Liver (tissue), 9 donors: Measurements from ENCODE around the gene SKOR1. TPM values are rescaled to one million over a fixed set of nuclear protein-coding genes. Genes with fewer than 3 reads are reported as not detected.

Source experiments
- DNase-seq: peaks from one replicate; pipeline ENCODE4 v3.0.0-alpha.2; 2017; ENCODE audit warnings: low spot score
- H3K27ac ChIP-seq, 2 donors: one replicate each; pipeline ENCODE4 v1.7.0; 2013; ENCODE audit warnings: inconsistent platforms in 2 of 2, low read length in 2 of 2, control low read depth in 1 of 2, low read depth in 1 of 2, mild to moderate bottlenecking in 1 of 2
- H3K27me3 ChIP-seq, 4 donors: one replicate each; pipeline versions ENCODE4 v1.6.1 to v1.7.0; 2013; ENCODE audit warnings: low read length in 3 of 4, inconsistent platforms in 1 of 4, mild to moderate bottlenecking in 1 of 4, moderate library complexity in 1 of 4; ENCODE audit not compliant: control insufficient read depth in 4 of 4, insufficient read depth in 4 of 4
- H3K36me3 ChIP-seq, 4 donors: one replicate each; pipeline versions ENCODE4 v1.6.1 to v1.7.0; 2013; ENCODE audit warnings: low read length in 3 of 4, mild to moderate bottlenecking in 3 of 4, low read depth in 1 of 4, moderate library complexity in 1 of 4; ENCODE audit not compliant: control insufficient read depth in 4 of 4, insufficient read depth in 3 of 4
- H3K4me1 ChIP-seq, 4 donors: one replicate each; pipeline versions ENCODE4 v1.6.1 to v1.7.0; 2013; ENCODE audit warnings: low read length in 3 of 4, mild to moderate bottlenecking in 3 of 4, moderate library complexity in 1 of 4; ENCODE audit not compliant: control insufficient read depth in 4 of 4, insufficient read depth in 4 of 4
- H3K4me3 ChIP-seq, 3 donors: one replicate each; pipeline versions ENCODE4 v1.6.1 to v1.7.0; 2013; ENCODE audit warnings: low read length in 3 of 3, control low read depth in 1 of 3, low read depth in 1 of 3, mild to moderate bottlenecking in 1 of 3
- H3K9ac ChIP-seq, 2 donors: one replicate each; pipeline ENCODE4 v1.7.0; 2013; ENCODE audit warnings: low read length in 2 of 2, mild to moderate bottlenecking in 2 of 2, moderate library complexity in 2 of 2, control low read depth in 1 of 2, low read depth in 1 of 2
- H3K9me3 ChIP-seq, 4 donors: one replicate each; pipeline versions ENCODE4 v1.6.1 to v1.7.0; 2013; ENCODE audit warnings: low read length in 3 of 4; ENCODE audit not compliant: control insufficient read depth in 4 of 4
- EGR1 ChIP-seq, 2 donors: IDR thresholded peaks; 2 replicates each; pipeline ENCODE4 v1.6.1; 2016 to 2018; ENCODE audit warnings: antibody characterized with exemption in 2 of 2, low read depth in 2 of 2
- FOXA1 ChIP-seq: IDR thresholded peaks from 2 replicates; pipeline ENCODE4 v1.6.1; 2016; ENCODE audit warnings: antibody characterized with exemption
- FOXA2 ChIP-seq: IDR thresholded peaks from 2 replicates; pipeline ENCODE4 v1.6.1; 2016; ENCODE audit warnings: antibody characterized with exemption
- GABPA ChIP-seq, 2 donors: IDR thresholded peaks in 1 of 2; conservative IDR thresholded peaks in 1 of 2; 2 replicates each; pipeline ENCODE4 v1.6.1; 2016; ENCODE audit warnings: antibody characterized with exemption in 2 of 2, mild to moderate bottlenecking in 1 of 2, moderate library complexity in 1 of 2
- HNF4A ChIP-seq, 2 donors: conservative IDR thresholded peaks; 2 replicates each; pipeline ENCODE4 v1.6.1; 2016; ENCODE audit warnings: antibody characterized with exemption in 2 of 2, mild to moderate bottlenecking in 2 of 2
- HNF4G ChIP-seq: IDR thresholded peaks from 2 replicates; pipeline ENCODE4 v1.6.1; 2016; ENCODE audit warnings: antibody characterized with exemption
- JUND ChIP-seq, 2 donors: IDR thresholded peaks; 2 replicates each; pipeline ENCODE4 v1.6.1; 2016; ENCODE audit warnings: antibody characterized with exemption in 2 of 2
- NR2F2 ChIP-seq: IDR thresholded peaks from 2 replicates; pipeline ENCODE4 v1.6.1; 2016; ENCODE audit warnings: antibody characterized with exemption
- RAD21 ChIP-seq, 2 donors: IDR thresholded peaks; 2 replicates each; pipeline ENCODE4 v1.6.1; 2016; ENCODE audit warnings: antibody characterized with exemption in 2 of 2, mild to moderate bottlenecking in 2 of 2
- RXRA ChIP-seq, 2 donors: IDR thresholded peaks; 2 replicates each; pipeline ENCODE4 v1.6.1; 2017 to 2018; ENCODE audit warnings: antibody characterized with exemption in 2 of 2, mild to moderate bottlenecking in 1 of 2
- SP1 ChIP-seq: IDR thresholded peaks from 2 replicates; pipeline ENCODE4 v1.6.1; 2018; ENCODE audit warnings: antibody characterized with exemption, mild to moderate bottlenecking
- YY1 ChIP-seq: IDR thresholded peaks from 2 replicates; pipeline ENCODE4 v1.6.1; 2016; ENCODE audit warnings: antibody characterized with exemption, mild to moderate bottlenecking
- WGBS: extraction: QIAGEN DNeasy Blood & Tissue Kit; methylation state at CpG from one replicate; pipeline ENCODE4 v1.1.7; 2013; 5-methylcytosine and 5-hydroxymethylcytosine counted together
- polyA plus RNA-seq, 2 donors: library from polyadenylated mRNA; stranded (reverse) in 1 of 2; unstranded in 1 of 2; fragments of 200-250 nt in 1 of 2; fragments of >200 nt in 1 of 2; fragmentation: Nextera tagmentation in 1 of 2; extraction: Ambion mirVana in 1 of 2; gene quantifications; one replicate each; pipeline versions ENCODE4 v1.2.1 to v1.2.3, GENCODE V29; 2013 to 2015
- total RNA-seq, 2 donors: library from RNA; depleted of rRNA; stranded (reverse); fragments of >200 nt; gene quantifications; one replicate each; pipeline ENCODE4 v1.2.3, GENCODE V29; 2014
- TF ChIP-seq, protein P1 (sequence below): fragments of 150-350 bp; IDR thresholded peaks from 2 replicates; pipeline ENCODE4 v1.5.1; 2017; ENCODE audit warnings: improper control_type of control experiment, low read depth, low read length; ENCODE audit not compliant: missing input control
- TF ChIP-seq, protein P2 (sequence below): IDR thresholded peaks from 2 replicates; pipeline ENCODE4 v1.6.1; 2016; ENCODE audit warnings: antibody characterized with exemption
- TF ChIP-seq, protein P3 (sequence below): IDR thresholded peaks from 2 replicates; pipeline ENCODE4 v1.6.1; 2016; ENCODE audit warnings: antibody characterized with exemption
- donor health status: healthy.
- donor health status: healthy.
- donor health status: healthy.
- donor health status: healthy.
- donor health status: healthy.

The SKOR1 gene
- total and polyA plus RNA-seq, 4 donors, result 0.02 to 0.17 (median 0.05) TPM; not detected in 1

GRCh38 chr15:67857220-67857619 lies 31.9 kb downstream of the SKOR1 start:
- TF ChIP-seq, protein P1, sequence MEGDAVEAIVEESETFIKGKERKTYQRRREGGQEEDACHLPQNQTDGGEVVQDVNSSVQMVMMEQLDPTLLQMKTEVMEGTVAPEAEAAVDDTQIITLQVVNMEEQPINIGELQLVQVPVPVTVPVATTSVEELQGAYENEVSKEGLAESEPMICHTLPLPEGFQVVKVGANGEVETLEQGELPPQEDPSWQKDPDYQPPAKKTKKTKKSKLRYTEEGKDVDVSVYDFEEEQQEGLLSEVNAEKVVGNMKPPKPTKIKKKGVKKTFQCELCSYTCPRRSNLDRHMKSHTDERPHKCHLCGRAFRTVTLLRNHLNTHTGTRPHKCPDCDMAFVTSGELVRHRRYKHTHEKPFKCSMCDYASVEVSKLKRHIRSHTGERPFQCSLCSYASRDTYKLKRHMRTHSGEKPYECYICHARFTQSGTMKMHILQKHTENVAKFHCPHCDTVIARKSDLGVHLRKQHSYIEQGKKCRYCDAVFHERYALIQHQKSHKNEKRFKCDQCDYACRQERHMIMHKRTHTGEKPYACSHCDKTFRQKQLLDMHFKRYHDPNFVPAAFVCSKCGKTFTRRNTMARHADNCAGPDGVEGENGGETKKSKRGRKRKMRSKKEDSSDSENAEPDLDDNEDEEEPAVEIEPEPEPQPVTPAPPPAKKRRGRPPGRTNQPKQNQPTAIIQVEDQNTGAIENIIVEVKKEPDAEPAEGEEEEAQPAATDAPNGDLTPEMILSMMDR, result no peak
- TF ChIP-seq NR2F2 (no peak), GABPA (IDR thresholded peaks at IDR 0.05 in 1 of 2, conservative IDR thresholded peaks at IDR 0.05 in 1 of 2) (no peak), JUND (IDR thresholded peaks at IDR 0.05) (no peak), HNF4G (no peak), FOXA1 (no peak), SP1 (no peak), EGR1 (IDR thresholded peaks at IDR 0.05; ENCODE audit: low read depth in 2 of 2) (no peak), YY1 (no peak), HNF4A (conservative IDR thresholded peaks at IDR 0.05) (no peak), RAD21 (IDR thresholded peaks at IDR 0.05) (no peak), RXRA (IDR thresholded peaks at IDR 0.05) (no peak)
- TF ChIP-seq, protein P2, sequence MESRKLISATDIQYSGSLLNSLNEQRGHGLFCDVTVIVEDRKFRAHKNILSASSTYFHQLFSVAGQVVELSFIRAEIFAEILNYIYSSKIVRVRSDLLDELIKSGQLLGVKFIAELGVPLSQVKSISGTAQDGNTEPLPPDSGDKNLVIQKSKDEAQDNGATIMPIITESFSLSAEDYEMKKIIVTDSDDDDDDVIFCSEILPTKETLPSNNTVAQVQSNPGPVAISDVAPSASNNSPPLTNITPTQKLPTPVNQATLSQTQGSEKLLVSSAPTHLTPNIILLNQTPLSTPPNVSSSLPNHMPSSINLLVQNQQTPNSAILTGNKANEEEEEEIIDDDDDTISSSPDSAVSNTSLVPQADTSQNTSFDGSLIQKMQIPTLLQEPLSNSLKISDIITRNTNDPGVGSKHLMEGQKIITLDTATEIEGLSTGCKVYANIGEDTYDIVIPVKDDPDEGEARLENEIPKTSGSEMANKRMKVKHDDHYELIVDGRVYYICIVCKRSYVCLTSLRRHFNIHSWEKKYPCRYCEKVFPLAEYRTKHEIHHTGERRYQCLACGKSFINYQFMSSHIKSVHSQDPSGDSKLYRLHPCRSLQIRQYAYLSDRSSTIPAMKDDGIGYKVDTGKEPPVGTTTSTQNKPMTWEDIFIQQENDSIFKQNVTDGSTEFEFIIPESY, result no peak
- TF ChIP-seq, protein P3, sequence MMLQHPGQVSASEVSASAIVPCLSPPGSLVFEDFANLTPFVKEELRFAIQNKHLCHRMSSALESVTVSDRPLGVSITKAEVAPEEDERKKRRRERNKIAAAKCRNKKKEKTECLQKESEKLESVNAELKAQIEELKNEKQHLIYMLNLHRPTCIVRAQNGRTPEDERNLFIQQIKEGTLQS, result no peak
- 62% methylated on average over 3 of the region's 3 CpGs for WGBS
- no peaks in the 10 kb centered on the region for H3K27me3 ChIP-seq
- H3K9me3 ChIP-seq, result no peaks in the 10 kb centered on the region
- no peak overlapping the region for H3K4me3 ChIP-seq
- no peak overlapping the region for H3K27ac ChIP-seq
- H3K36me3 ChIP-seq, result no peaks in the 10 kb centered on the region
- peaks cover 0 to 2% (median 0%) of the 10 kb centered on the region in 4 donors for H3K4me1 ChIP-seq
- H3K9ac ChIP-seq, result no peak overlapping the region
- DNase-seq, result no peak

DNA sequence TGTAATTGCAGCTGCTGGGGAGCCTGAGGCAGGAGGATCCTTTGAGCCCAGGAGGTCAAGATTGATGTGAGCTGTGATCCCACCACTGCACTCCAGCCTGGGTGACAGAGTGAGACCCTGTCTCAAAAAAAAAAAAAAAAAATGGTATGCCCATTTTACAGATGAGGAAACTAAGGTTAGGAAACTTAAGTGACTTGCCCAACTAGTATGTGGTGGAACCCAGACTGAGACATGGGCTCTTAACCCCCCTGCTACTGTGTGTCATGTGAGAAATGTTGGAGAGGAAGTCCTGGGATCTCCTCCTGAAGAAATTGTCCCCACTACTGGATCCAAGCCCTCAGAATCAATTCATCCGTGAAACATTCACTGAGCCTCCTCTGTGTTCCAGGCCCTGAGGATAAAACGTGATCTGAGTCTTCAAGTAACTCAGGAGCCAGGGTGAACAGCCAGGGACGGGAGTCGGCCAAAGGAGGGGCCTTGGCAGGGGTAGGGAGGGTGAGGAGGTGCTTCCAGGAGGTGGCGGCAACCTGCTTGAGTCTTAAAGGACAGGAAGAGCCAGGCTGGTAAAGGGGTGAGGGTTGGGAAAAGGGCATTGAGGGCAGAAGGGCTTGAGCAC lies 34.1 kb downstream of the SKOR1 start:
- Histone ChIP-seq H3K9me3 (no peaks in the 10 kb centered on the region), H3K4me3 (no peak overlapping the region), H3K27ac (no peak overlapping the region), H3K9ac (no peak overlapping the region), H3K4me1 (peaks cover 2 to 9% (median 6%) of the 10 kb centered on the region in 4 donors), H3K27me3 (no peaks in the 10 kb centered on the region), H3K36me3 (no peaks in the 10 kb centered on the region)
- TF ChIP-seq HNF4G (no peak), YY1 (no peak), HNF4A (conservative IDR thresholded peaks at IDR 0.05) (no peak), FOXA2 (no peak), JUND (IDR thresholded peaks at IDR 0.05) (no peak)
- TF ChIP-seq, protein P1, result no peak
- DNase-seq, result peak; percentile 22
- 85% methylated on average over 5 of the region's 5 CpGs for WGBS
